ENCODE measurements around the gene DDX3X. TPM values are rescaled to one million over a fixed set of nuclear protein-coding genes. Genes with fewer than 3 reads are reported as not detected.

DDX3X gene
- total and polyA plus RNA-seq, 2 of the 4 experiments (the other 2 are of a cell fraction): 64.8 to 229 TPM

DNA sequence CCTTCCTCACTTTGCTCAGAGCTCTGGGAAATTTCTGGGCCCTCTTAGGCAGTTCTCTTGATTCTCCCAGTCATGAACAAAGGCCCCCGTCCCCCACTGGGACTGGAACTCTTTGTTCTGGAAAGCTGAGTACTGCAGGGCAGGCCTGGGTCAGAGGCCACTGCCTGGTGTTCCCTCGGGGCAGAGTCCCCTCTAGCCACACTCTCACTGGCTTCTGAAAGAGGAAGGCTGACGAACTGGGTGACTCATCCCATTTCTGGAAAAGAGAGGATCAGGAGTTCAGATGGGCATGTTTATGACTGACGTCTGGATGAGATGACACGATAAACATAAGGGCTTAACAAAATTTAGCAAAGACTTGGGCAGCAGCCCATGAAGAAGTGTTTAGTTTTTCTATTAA lies 47.7 kb downstream of the DDX3X start:
- H3K23ac ChIP-seq (ENCODE audit: low read depth, low read length): no peak overlapping the region
- H2AK9ac ChIP-seq (replicated peaks; ENCODE audit: low read depth, low read length, poor library complexity): no peak overlapping the region
- H3K9me1 ChIP-seq (ENCODE audit: insufficient read depth, low read length): peaks cover 5% of the 10 kb centered on the region; the same call in 1 of the 2 replicates
- no peaks in the 10 kb centered on the region for H4K20me1 ChIP-seq (ENCODE audit: insufficient read depth, low read length)
- peak overlapping the region; percentile 8; the same call in 1 of the 2 replicates for H3K27ac ChIP-seq (ENCODE audit: insufficient read depth, low read length)
- H3K4me3 ChIP-seq (ENCODE audit: insufficient read depth, low read depth, low read length): no peak overlapping the region
- H4K8ac ChIP-seq (ENCODE audit: low read depth in 2 of 2, low read length in 2 of 2): peak overlapping the region in 1 of 2 experiments; percentile 60; a peak in 1 of 4 replicates
- H3K4me1 ChIP-seq (ENCODE audit: control insufficient read depth, insufficient read depth, low read length): peaks cover 13% of the 10 kb centered on the region
- no peaks in the 10 kb centered on the region for H3K36me3 ChIP-seq (ENCODE audit: control insufficient read depth, insufficient read depth, low read length)
- ChIA-PET CTCF (no interaction called here), POLR2A (ENCODE audit: unreplicated experiment) (no interaction called here)
- 38% methylated on average over 2 of the region's 5 CpGs; no CpG with 5 or more reads in 1 of the 2 experiments for WGBS, 2 experiments (ENCODE audit: extremely low coverage in 2 of 2, insufficient read length in 1 of 2)
- H2BK5ac ChIP-seq (ENCODE audit: low read depth, low read length, poor library complexity, severe bottlenecking): peak overlapping the region; percentile 10
- H4K91ac ChIP-seq (ENCODE audit: insufficient read depth, low read depth, low read length): peak overlapping the region; percentile 62; the same call in 1 of the 2 replicates
- H3K14ac ChIP-seq (replicated peaks; ENCODE audit: low read depth, low read length): no peak overlapping the region
- H3K9me3 ChIP-seq (ENCODE audit: control insufficient read depth, insufficient read depth, low read length): no peaks in the 10 kb centered on the region
- 0 out of 2 replicates have a peak overlapping the region, but pooled peaks have one; percentile 29 for H2BK20ac ChIP-seq (ENCODE audit: low read depth, low read length)
- 0 out of 3 replicates have a peak overlapping the region, but pooled peaks have one; percentile 1 for H2BK15ac ChIP-seq (ENCODE audit: low read depth, low read length)
- no peak overlapping the region for H2AFZ ChIP-seq (replicated peaks; ENCODE audit: low read length, poor library complexity)
- H3K27me3 ChIP-seq (ENCODE audit: control insufficient read depth, insufficient read depth, low read length): peaks cover 5% of the 10 kb centered on the region; the same call in 1 of the 2 replicates
- H3K4ac ChIP-seq (ENCODE audit: low read depth, low read length): no peak overlapping the region
- intact Hi-C loops (cut with micrococcal nuclease): no loop called here
- no peak overlapping the region for H3K56ac ChIP-seq (ENCODE audit: extremely low read depth, insufficient read depth, low read length)
- BruUV-seq (replicated peaks): no TSS peak
- no peak overlapping the region for H3K4me2 ChIP-seq (ENCODE audit: low read depth, low read length)
- no peak overlapping the region for H3K9ac ChIP-seq (ENCODE audit: low read depth, low read length)
- peak overlapping the region; percentile 39; the same call in 1 of the 2 replicates for H3K18ac ChIP-seq (ENCODE audit: low read depth, low read length)
- no peak overlapping the region for H4K5ac ChIP-seq (ENCODE audit: low read depth, low read length)
- dilution Hi-C loops (cut with HindIII; ENCODE audit: low sequenced_read_pairs, unreplicated experiment): no loop called here
- in situ Hi-C loops (cut with MboI; ENCODE audit: low sequenced_read_pairs): no loop called here
- DNase-seq (peak; percentile 90), ATAC-seq (ENCODE audit: low read depth) (peak; percentile 65)
- no peak for TF ChIP-seq RFX5 (IDR thresholded peaks at IDR 0.05; ENCODE audit: low read depth, low read length)
- no peak for TF ChIP-seq NFE2L2 (IDR thresholded peaks at IDR 0.05; ENCODE audit: low read depth, low read length)
- no peak for TF ChIP-seq CHD1 (IDR thresholded peaks at IDR 0.05; ENCODE audit: low read depth, low read length)
- TF ChIP-seq POLR2A (IDR thresholded peaks at IDR 0.05; ENCODE audit: low read depth, low read length): no peak
- peak; percentile 37; the same call in 1 of the 2 replicates for TF ChIP-seq BHLHE40 (IDR thresholded peaks at IDR 0.05; ENCODE audit: low read depth, low read length)
- no peak for TF ChIP-seq MAFK (IDR thresholded peaks at IDR 0.05; ENCODE audit: low read depth, low read length)
- TF ChIP-seq RAD21 (IDR thresholded peaks at IDR 0.05; ENCODE audit: low read length): no peak
- no peak for TF ChIP-seq USF2 (IDR thresholded peaks at IDR 0.05; ENCODE audit: low read depth, low read length)
- peak; percentile 90 for TF ChIP-seq FOS (IDR thresholded peaks at IDR 0.05; ENCODE audit: low read depth, low read length)
- TF ChIP-seq, protein P1, sequence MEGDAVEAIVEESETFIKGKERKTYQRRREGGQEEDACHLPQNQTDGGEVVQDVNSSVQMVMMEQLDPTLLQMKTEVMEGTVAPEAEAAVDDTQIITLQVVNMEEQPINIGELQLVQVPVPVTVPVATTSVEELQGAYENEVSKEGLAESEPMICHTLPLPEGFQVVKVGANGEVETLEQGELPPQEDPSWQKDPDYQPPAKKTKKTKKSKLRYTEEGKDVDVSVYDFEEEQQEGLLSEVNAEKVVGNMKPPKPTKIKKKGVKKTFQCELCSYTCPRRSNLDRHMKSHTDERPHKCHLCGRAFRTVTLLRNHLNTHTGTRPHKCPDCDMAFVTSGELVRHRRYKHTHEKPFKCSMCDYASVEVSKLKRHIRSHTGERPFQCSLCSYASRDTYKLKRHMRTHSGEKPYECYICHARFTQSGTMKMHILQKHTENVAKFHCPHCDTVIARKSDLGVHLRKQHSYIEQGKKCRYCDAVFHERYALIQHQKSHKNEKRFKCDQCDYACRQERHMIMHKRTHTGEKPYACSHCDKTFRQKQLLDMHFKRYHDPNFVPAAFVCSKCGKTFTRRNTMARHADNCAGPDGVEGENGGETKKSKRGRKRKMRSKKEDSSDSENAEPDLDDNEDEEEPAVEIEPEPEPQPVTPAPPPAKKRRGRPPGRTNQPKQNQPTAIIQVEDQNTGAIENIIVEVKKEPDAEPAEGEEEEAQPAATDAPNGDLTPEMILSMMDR (conservative IDR thresholded peaks at IDR 0.05; ENCODE audit: low read depth, low read length): no peak
- TF ChIP-seq RCOR1 (IDR thresholded peaks at IDR 0.05; ENCODE audit: insufficient replicate concordance, low read length): no peak
- no peaks in the 10 kb centered on the region; a peak in 1 of 4 replicates for H3K79me1 ChIP-seq (ENCODE audit: low read depth in 1 of 2, low read length in 2 of 2)
- peak overlapping the region; percentile 73; the same call in 1 of the 2 replicates for H2AK5ac ChIP-seq (ENCODE audit: low read depth, low read length)
- H2BK120ac ChIP-seq (ENCODE audit: low read depth, low read length): peak overlapping the region; percentile 5; the same call in 1 of the 2 replicates

Measured in IMR-90 (cell line).